HG02798 (cell line): ENCODE results near the gene ATP6V1G2.

Experiments used
- ATAC-seq: cut with Tn5 transposase; IDR thresholded peaks from one replicate; pipeline ENCODE4 v1.9.1; 2021; ENCODE audit warnings: mild to moderate bottlenecking; ENCODE audit not compliant: unreplicated experiment, poor library complexity

The ATP6V1G2 gene

GRCh38 chr6:31576897-31577578 lies 30.6 kb upstream of the ATP6V1G2 start:
- ATAC-seq, result no peak

GRCh38 chr6:31575952-31576685 lies 29.7 kb upstream of the ATP6V1G2 start:
- no peak for ATAC-seq

- ATAC-seq, result no peak
Measured at GRCh38 chr6:31575335-31575901, 29.0 kb upstream of the ATP6V1G2 start, which contains the start of gene TNF. TNF (plus strand) TSS chr6:31575565; CDS start chr6:31575742, 177 bp downstream.

DNA sequence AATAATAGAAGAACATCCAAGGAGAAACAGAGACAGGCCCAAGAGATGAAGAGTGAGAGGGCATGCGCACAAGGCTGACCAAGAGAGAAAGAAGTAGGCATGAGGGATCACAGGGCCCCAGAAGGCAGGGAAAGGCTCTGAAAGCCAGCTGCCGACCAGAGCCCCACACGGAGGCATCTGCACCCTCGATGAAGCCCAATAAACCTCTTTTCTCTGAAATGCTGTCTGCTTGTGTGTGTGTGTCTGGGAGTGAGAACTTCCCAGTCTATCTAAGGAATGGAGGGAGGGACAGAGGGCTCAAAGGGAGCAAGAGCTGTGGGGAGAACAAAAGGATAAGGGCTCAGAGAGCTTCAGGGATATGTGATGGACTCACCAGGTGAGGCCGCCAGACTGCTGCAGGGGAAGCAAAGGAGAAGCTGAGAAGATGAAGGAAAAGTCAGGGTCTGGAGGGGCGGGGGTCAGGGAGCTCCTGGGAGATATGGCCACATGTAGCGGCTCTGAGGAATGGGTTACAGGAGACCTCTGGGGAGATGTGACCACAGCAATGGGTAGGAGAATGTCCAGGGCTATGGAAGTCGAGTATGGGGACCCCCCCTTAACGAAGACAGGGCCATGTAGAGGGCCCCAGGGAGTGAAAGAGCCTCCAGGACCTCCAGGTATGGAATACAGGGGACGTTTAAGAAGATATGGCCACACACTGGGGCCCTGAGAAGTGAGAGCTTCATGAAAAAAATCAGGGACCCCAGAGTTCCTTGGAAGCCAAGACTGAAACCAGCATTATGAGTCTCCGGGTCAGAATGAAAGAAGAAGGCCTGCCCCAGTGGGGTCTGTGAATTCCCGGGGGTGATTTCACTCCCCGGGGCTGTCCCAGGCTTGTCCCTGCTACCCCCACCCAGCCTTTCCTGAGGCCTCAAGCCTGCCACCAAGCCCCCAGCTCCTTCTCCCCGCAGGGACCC lies 28.0 kb upstream of the ATP6V1G2 start:
- no peak for ATAC-seq

GRCh38 chr6:31573239-31574105 lies 27.1 kb upstream of the ATP6V1G2 start:
- no peak for ATAC-seq

GRCh38 chr6:31572041-31572911 lies 25.9 kb upstream of the ATP6V1G2 start, which contains the start of gene LTA:
LTA (plus strand) TSS chr6:31572289; CDS start chr6:31572743, 454 bp downstream.
- peak; percentile 41 for ATAC-seq

GRCh38 chr6:31569861-31570536 lies 23.6 kb upstream of the ATP6V1G2 start:
- no peak for ATAC-seq

DNA sequence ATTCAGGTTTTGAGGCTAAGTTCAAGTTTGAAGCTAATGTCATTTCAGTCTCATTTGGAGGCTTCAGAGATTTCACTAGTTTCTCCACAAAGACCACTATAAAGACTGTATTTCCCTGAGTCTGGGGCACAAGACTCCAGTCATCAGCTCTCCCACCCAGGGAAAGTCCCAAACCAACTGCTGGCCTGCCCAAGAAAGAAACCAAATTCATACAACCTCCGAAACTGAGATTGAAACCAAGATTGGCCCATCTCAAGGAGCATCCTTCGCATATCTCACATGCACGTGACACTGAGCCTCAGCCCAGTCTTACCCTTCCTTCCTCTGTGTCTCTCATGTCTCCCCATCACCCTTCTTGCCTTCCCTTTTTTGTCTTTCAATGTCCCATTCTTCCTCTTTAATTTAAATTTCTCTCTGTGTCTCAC lies 22.1 kb upstream of the ATP6V1G2 start:
- peak; percentile 75 for ATAC-seq

DNA sequence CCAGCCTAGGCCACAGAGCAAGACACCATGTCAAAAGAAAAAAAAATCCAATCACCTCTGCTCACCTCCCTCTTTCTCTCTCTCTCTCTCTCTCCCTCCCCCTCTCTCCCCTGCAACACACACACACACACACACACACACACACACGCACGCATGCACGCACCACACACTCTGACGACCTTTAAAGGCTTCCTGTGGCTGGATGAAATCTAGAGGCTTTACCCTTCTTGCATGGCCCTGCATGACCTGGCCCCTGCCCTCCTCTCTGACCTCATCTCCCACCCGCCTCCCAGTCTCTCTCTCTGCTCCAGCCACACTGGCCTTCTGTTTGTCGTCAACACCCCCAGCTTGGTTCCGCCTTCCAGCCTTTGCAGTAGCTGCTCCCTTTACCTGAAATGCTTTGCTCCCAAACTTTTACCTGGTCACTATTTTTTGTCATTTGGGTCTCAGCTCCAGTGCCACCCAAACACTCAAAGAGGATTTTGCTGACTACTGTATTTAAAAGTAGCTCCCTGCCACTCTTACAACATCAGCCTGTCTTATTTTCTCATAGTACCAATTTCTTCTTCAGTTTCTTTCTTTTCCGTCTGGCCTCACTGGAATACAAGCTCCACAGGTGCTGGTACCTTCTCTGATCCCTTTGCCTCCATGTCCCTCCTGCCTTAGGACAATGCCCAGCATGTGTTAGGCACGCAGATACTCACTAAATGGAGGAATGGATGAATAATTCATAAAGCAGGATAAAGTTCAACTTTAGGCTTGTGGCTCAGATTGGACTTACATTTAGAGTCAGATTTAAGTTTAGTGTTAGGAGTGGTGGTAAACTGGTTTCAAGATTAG lies 21.3 kb upstream of the ATP6V1G2 start:
- no peak for ATAC-seq

DNA sequence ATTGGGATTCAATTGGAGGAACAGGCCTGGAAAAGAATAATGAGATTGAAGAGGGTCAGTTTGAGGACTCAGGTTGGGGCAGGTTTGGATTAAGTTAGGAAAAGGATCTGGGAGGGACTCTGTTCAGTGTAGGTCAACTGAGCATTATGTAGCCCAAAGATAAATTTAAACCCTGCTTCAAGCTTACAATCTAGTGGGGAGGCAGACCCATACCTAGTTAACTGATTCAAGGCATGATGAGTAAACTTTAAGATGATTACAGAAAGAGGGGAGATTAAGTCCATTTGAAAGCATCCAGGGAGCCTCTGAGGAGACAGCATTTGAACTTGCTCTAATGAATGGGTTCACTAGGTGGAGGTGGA lies 14.3 kb upstream of the ATP6V1G2 start:
- no peak for ATAC-seq

DNA sequence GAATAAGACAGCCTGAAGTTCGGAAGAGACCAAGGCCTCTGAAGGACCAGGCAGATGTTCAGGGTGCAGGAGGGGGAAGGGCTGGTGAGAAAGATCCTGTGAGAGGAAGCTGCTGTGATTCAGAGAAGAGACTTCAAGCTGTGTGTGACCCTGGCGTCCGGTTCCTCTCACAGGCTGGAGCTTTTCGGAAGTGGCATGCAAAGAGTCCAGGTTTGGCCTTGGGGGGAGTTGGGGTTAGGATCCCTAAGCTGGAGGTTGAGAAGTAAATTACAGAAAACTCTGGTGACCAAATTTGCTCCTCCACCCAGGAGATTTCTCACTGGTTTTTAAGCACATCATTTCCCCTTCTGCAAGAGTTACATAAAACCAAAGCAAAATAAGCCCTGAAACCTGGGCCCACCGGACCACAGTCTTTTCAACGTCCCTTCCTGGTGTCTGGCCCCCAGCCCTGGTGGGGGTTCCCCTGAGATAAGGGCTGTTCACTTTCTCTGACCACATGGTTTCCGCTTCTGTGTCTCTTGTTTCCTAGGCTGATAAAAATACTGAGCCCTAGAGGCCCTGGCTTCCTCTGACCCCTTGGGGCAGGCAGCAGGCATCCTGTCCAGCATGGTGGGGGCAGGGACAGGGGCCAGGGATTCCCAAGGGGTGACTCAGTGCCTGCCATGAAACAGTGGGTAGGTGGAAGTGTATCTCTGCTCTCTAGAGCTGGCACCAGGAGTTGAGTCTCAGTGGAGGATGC lies 13.7 kb upstream of the ATP6V1G2 start:
- peak; percentile 65 for ATAC-seq

- ATAC-seq, result no peak
Measured at GRCh38 chr6:31559606-31559957, 13.2 kb upstream of the ATP6V1G2 start.

GRCh38 chr6:31558631-31559500 lies 12.5 kb upstream of the ATP6V1G2 start:
- no peak for ATAC-seq

DNA sequence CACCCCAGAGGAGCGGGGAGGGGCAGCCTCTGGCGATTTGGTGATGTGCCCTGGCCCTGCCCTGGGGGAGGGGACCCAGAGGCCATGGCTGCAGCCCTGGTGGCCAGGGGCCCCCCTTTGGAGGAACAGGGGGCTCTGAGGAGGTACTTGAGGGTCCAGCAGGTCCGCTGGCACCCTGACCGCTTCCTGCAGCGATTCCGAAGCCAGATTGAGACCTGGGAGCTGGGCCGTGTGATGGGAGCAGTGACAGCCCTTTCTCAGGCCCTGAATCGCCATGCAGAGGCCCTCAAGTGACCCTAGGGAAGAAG lies 11.9 kb upstream of the ATP6V1G2 start:
- no peak for ATAC-seq

GRCh38 chr6:31557443-31558317 lies 11.3 kb upstream of the ATP6V1G2 start:
- ATAC-seq, result no peak
